Transverse colon (tissue), 4 donors: ENCODE results near the gene MCL1. TPM values are rescaled to one million over a fixed set of nuclear protein-coding genes. Genes with fewer than 3 reads are reported as not detected.

ENCODE experiments used
- DNase-seq: peaks from one replicate; pipeline ENCODE4 v3.0.0-alpha.2; 2019
- H3K27ac ChIP-seq, 4 donors: fragments of 200-600 bp; sonication (generic); 2 replicates each; pipeline ENCODE4 v1.5.1; 2016 to 2018; ENCODE audit warnings: inconsistent platforms in 4 of 4
- H3K27me3 ChIP-seq: fragments of 200-600 bp; sonication (generic); 2 replicates; pipeline ENCODE4 v1.5.1; 2017; ENCODE audit warnings: inconsistent platforms
- H3K36me3 ChIP-seq, 4 donors: fragments of 200-600 bp; sonication (generic); 2 replicates each; pipeline ENCODE4 v1.5.1; 2017 to 2019; ENCODE audit warnings: inconsistent platforms in 4 of 4
- H3K4me1 ChIP-seq, 4 donors: fragments of 200-600 bp; sonication (generic); 2 replicates each; pipeline ENCODE4 v1.5.1; 2017 to 2020; ENCODE audit warnings: inconsistent platforms in 4 of 4
- H3K4me3 ChIP-seq, 4 donors: fragments of 200-600 bp; sonication (generic); 1 replicate in 1 of 4; 2 replicates in 3 of 4; pipeline versions ENCODE4 v1.5.1 to v1.6.1; 2017 to 2019; ENCODE audit warnings: inconsistent platforms in 4 of 4
- H3K9me3 ChIP-seq, 2 donors: fragments of 200-600 bp; sonication (generic); 2 replicates each; pipeline ENCODE4 v1.5.1; 2017 to 2019; ENCODE audit warnings: inconsistent platforms in 2 of 2
- EP300 ChIP-seq: sonication (generic); formaldehyde crosslinking; IDR thresholded peaks from one replicate; pipeline ENCODE4 v1.6.1; 2017; ENCODE audit warnings: antibody characterized with exemption, low read depth
- POLR2A ChIP-seq: fragments of 450-650 bp; IDR thresholded peaks from one replicate; pipeline ENCODE4 v1.6.1; 2016; ENCODE audit warnings: antibody characterized with exemption, mild to moderate bottlenecking, moderate library complexity
- POLR2AphosphoS5 ChIP-seq, 3 donors: sonication (generic); formaldehyde crosslinking; IDR thresholded peaks; one replicate each; pipeline ENCODE4 v1.6.1; 2016; ENCODE audit warnings: antibody characterized with exemption in 3 of 3
- WGBS, 2 donors: methylation state at CpG; one replicate each; pipeline ENCODE4 v1.1.5; 2018; ENCODE audit warnings: low coverage in 1 of 2; 5-methylcytosine and 5-hydroxymethylcytosine counted together
- in situ Hi-C, 4 donors: fragments of 200-750 bp; cut with MboI; loops; one replicate each; pipeline versions ENCODE4 v1.15.0 to v1.15.1; 2017; ENCODE audit warnings: low sequenced_read_pairs in 3 of 4, low pct_ligation_motif_present in 1 of 4, low pct_unique_long_range_greater_than_20kb in 1 of 4
- intact Hi-C: fragments of 100-400 bp; cut with DNase I; formaldehyde crosslinking; loops from one replicate; pipeline ENCODE4 v1.15.1; 2023; ENCODE audit warnings: low total_unique reads
- total RNA-seq, 4 donors: library from RNA; depleted of rRNA; stranded (reverse); fragments of >200 nt; gene quantifications; one replicate each; pipeline ENCODE4 v1.1.0, GENCODE V29; 2016
- TF ChIP-seq, protein P1 (sequence below), 5 experiments: fragments of 200-600 bp in 3 of 5; fragments of 450-650 bp in 2 of 5; sonication (generic) in 3 of 5; IDR thresholded peaks; 1 replicate in 2 of 5; 2 replicates in 3 of 5; pipeline ENCODE4 v1.5.1; 2016 to 2017; ENCODE audit warnings: antibody characterized with exemption in 5 of 5, inconsistent platforms in 3 of 5, mild to moderate bottlenecking in 2 of 5, moderate library complexity in 1 of 5

MCL1 gene
- total RNA-seq, 4 donors from 2014 or later, result 176 to 395 (median 269) TPM

DNA sequence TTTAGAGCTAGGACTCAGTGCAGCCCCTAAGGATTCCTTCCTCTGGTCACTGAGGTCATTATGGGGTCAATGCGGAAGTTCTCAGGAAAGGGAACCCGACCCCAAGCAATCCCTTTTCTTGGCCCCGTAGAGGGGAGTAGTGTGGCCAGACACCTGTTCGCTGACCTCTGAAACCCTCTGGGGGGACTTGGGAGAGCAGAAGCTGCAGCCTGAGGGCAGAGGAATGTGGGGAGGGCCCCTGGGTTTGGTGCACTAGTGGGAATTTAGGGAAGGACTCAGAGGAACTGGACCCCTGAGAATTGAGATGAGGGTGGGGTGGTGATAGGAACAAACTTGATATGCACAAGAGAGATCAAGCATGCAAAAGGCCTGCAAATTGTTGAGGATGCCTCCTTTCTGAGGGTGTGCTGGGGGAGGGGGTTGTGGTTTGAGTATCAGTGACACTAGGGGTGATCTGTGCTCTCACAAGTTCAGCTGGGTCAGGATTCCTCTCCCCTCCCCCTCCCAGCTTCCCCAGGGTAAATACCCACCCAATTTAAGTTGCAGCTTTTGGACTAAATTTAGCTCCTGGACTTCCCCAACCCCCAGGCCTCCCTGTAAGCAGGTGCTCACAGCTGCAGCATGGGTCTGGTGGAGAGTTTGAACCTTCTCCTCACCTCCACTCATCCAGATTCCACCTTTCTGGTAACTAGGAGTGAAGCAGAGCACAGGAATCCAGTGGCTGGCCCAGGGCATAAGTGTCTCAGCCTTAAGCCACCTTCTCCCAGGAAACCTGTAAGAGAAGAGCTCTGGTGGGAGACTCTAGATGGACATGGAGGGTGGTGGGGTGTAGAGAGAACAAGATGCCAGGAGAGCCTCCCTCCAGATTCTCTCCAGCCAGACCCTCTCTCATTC is 16.7 kb downstream of the MCL1 start:
- TF ChIP-seq POLR2AphosphoS5 (IDR thresholded peaks at IDR 0.05), result no peak
- no peak for TF ChIP-seq POLR2A
- no peak for TF ChIP-seq EP300
- 17% methylated on average over 4 of the region's 4 CpGs; no CpG with 5 or more reads in 1 of the 2 donors for WGBS, 2 donors

DNA sequence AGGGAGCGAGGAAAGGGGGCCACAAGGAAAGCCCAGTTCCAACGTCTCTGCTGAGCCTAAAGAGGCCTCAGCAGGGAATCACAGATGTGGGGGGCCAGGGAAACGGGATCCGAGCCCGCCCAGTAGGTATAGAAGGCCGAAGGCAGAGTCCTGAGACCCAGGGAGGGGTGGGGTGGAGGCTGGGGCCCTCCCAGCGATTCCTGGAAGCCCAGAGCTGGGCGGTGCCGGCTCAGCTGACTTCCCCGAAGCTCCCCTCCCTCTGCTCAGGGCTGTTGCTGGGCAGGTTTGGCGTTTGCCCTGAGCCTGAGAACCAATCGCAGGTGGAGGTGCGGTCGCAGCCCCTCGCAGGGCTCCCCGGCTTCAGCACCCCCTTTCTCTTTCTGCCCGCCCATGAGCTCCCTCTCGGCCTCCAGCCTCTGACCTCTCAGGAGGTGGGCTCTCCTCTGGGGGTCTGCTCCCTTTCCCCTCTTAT is 17.4 kb downstream of the MCL1 start:
- in situ Hi-C loops (loop anchor here in 1 of 4 donors (10.0 kb wide), 1 partner anchor 53 kb away; no protein-coding TSS in a partner anchor), intact Hi-C loops (loop anchor here (2.0 to 5.0 kb wide), 2 partner anchors 15 to 55 kb away; no protein-coding TSS in a partner anchor)
- Histone ChIP-seq H3K9me3 (no peaks in the 10 kb centered on the region), H3K36me3 (no peaks in the 10 kb centered on the region), H3K27me3 (no peaks in the 10 kb centered on the region), H3K4me1 (peaks cover 56 to 78% (median 74%) of the 10 kb centered on the region in 4 donors), H3K27ac (peak overlapping the region; percentile 98 to 99 (median 98)), H3K4me3 (peak overlapping the region; percentile 36 to 61 (median 40))
- DNase-seq, result peak; percentile 96
- TF ChIP-seq POLR2AphosphoS5 (IDR thresholded peaks at IDR 0.05) (peak; percentile 83 to 88 (median 85)), EP300 (peak; percentile 95)
- TF ChIP-seq, protein P1, sequence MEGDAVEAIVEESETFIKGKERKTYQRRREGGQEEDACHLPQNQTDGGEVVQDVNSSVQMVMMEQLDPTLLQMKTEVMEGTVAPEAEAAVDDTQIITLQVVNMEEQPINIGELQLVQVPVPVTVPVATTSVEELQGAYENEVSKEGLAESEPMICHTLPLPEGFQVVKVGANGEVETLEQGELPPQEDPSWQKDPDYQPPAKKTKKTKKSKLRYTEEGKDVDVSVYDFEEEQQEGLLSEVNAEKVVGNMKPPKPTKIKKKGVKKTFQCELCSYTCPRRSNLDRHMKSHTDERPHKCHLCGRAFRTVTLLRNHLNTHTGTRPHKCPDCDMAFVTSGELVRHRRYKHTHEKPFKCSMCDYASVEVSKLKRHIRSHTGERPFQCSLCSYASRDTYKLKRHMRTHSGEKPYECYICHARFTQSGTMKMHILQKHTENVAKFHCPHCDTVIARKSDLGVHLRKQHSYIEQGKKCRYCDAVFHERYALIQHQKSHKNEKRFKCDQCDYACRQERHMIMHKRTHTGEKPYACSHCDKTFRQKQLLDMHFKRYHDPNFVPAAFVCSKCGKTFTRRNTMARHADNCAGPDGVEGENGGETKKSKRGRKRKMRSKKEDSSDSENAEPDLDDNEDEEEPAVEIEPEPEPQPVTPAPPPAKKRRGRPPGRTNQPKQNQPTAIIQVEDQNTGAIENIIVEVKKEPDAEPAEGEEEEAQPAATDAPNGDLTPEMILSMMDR (IDR thresholded peaks at IDR 0.05), result no peak
- 0 to 1% methylated on average over 2 to 18 of the region's 18 CpGs for WGBS, 2 donors

More for the DNA sequence above, 16.7 kb downstream of the MCL1 start:
- in situ Hi-C loops, result loop anchor here in 1 of 4 donors (10.0 kb wide), 1 partner anchor 52 kb away; no protein-coding TSS in a partner anchor
- H3K36me3 ChIP-seq, result no peaks in the 10 kb centered on the region
- no peaks in the 10 kb centered on the region for H3K27me3 ChIP-seq
- H3K4me1 ChIP-seq, result peaks cover 59 to 85% (median 81%) of the 10 kb centered on the region in 4 donors
- intact Hi-C loops, result loop anchor here (5.0 kb wide), 1 partner anchor 55 kb away; no protein-coding TSS in a partner anchor
- H3K4me3 ChIP-seq, result peak overlapping the region in 3 of 4 donors; percentile 36 to 61 (median 42)
- H3K9me3 ChIP-seq, result no peaks in the 10 kb centered on the region
- DNase-seq, result peak; percentile 84
- H3K27ac ChIP-seq, result peak overlapping the region; percentile 98 to 99 (median 98)

DNA sequence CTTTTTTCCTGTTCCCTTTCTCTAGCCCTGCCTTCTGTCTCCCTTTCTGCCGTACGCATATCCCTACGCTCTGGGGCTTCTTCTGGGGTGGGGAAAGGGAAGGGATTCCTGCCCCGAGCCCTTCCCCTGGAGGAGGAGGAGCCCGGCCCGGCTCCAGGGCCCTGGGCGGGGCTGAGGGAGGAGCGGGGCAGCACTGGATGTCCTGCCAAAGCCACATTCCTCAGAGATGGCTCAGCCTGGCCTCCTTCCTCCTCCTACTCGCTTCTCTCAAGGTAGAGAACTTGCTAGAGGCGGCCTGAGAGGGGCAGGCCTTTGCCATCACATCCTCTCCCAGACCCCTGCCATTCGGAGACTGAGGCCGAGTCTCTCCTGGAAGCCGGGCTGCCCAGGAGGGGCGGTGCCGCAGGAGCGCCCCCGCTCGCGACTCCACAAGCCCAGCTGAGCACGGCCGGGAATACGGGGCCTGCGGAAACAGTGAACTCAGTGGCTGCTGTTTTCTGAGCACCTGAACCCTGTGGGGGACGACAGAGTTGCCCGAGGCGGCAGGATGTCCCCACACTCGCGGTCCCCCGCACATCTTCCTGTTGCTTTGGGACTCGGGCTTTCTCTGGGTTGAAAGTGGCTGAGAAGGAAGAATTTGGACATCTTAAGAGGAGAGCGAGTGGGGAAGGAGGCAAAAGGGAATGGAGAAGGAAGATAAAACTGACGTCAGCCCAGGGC is 18.0 kb downstream of the MCL1 start:
- WGBS, 2 donors, result 0 to 1% methylated on average over 3 to 32 of the region's 32 CpGs
- DNase-seq, result peak; percentile 96
- in situ Hi-C loops, result loop anchor here in 1 of 4 donors (10.0 kb wide), 1 partner anchor 53 kb away; no protein-coding TSS in a partner anchor
- Histone ChIP-seq H3K36me3 (no peaks in the 10 kb centered on the region), H3K4me1 (peaks cover 50 to 73% (median 68%) of the 10 kb centered on the region in 4 donors), H3K9me3 (no peaks in the 10 kb centered on the region), H3K27me3 (no peaks in the 10 kb centered on the region), H3K27ac (peak overlapping the region; percentile 98 to 99 (median 98)), H3K4me3 (peak overlapping the region; percentile 36 to 61 (median 40))
- intact Hi-C loops, result loop anchor here (2.0 to 5.0 kb wide), 2 partner anchors 15 to 56 kb away; no protein-coding TSS in a partner anchor
- peak; percentile 98 to 99 (median 98) for TF ChIP-seq POLR2AphosphoS5 (IDR thresholded peaks at IDR 0.05)
- peak; percentile 96 for TF ChIP-seq POLR2A
- TF ChIP-seq, protein P1 (IDR thresholded peaks at IDR 0.05), result peak in 1 of 5 experiments; percentile 52
- peak; percentile 91 for TF ChIP-seq EP300

DNA sequence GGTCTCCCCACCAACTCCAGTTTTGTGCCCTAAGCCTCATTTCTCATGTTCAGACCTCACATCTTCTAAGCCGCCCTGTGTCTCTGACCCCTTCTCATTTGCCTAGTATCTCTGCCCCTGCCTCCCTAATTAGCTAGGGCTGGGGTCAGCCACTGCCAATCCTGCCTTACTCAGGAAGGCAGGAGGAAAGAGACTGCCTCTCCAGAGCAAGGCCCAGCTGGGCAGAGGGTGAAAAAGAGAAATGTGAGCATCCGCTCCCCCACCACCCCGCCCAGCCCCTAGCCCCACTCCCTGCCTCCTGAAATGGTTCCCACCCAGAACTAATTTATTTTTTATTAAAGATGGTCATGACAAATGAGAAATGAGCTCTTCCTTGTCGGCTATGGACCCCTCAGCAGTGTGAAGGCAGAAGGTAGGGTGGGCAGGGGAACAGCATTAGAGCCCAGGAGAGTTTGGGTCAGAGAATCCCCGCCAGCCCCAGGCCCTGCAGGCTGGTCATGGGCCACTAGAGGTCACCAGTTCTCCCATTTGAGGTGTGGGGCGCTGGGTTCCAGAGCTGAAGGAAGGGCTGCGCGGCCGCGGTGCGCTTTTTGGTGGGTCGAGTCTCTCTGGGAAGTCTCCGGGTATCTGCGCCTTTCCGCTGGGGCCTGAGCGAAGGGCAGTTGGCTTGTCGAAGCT is 18.7 kb downstream of the MCL1 start:
- peak; percentile 92 for DNase-seq

More for the DNA sequence above, 18.7 kb downstream of the MCL1 start:
- Histone ChIP-seq H3K27ac (peak overlapping the region; percentile 98 to 99 (median 98)), H3K36me3 (no peaks in the 10 kb centered on the region), H3K4me3 (peak overlapping the region; percentile 36 to 61 (median 40)), H3K9me3 (no peaks in the 10 kb centered on the region), H3K4me1 (peaks cover 44 to 67% (median 62%) of the 10 kb centered on the region in 4 donors), H3K27me3 (no peaks in the 10 kb centered on the region)
- 15 to 50% methylated on average over 1 to 17 of the region's 17 CpGs for WGBS, 2 donors
- in situ Hi-C loops, result loop anchor here in 1 of 4 donors (10.0 kb wide), 1 partner anchor 54 kb away; no protein-coding TSS in a partner anchor
- TF ChIP-seq, protein P1 (IDR thresholded peaks at IDR 0.05), result peak; percentile 83 to 94 (median 90)
- TF ChIP-seq EP300, result no peak
- intact Hi-C loops, result loop anchor here (2.0 to 5.0 kb wide), 2 partner anchors 16 to 57 kb away; no protein-coding TSS in a partner anchor
